ENCODE measurements around the gene MISP3.

The MISP3 gene

GRCh38 chr19:14088634-14089411, 16.2 kb downstream of the MISP3 start:
- peak overlapping the region; percentile 60 for H3K4me3 ChIP-seq (ENCODE audit: low read depth, low read length)
- peaks cover 23% of the 10 kb centered on the region for H3K27me3 ChIP-seq (ENCODE audit: control insufficient read depth, insufficient read depth, low read length)
- H3K36me3 ChIP-seq (ENCODE audit: control insufficient read depth, insufficient read depth, low read length): peaks cover 2% of the 10 kb centered on the region
- H3K4me1 ChIP-seq (ENCODE audit: control insufficient read depth, insufficient read depth, low read length): no peaks in the 10 kb centered on the region
- no peaks in the 10 kb centered on the region for H3K9me3 ChIP-seq (ENCODE audit: control insufficient read depth, insufficient read depth, low read length)
- no peak overlapping the region for H3K9ac ChIP-seq (ENCODE audit: low read depth, low read length)

GRCh38 chr19:14089412-14089661, 16.8 kb downstream of the MISP3 start:
- Histone ChIP-seq H3K9me3 (ENCODE audit: control insufficient read depth, insufficient read depth, low read length) (no peaks in the 10 kb centered on the region), H3K4me1 (ENCODE audit: control insufficient read depth, insufficient read depth, low read length) (no peaks in the 10 kb centered on the region), H3K36me3 (ENCODE audit: control insufficient read depth, insufficient read depth, low read length) (peaks cover 2% of the 10 kb centered on the region), H3K9ac (ENCODE audit: low read depth, low read length) (no peak overlapping the region), H3K27me3 (ENCODE audit: control insufficient read depth, insufficient read depth, low read length) (peaks cover 18% of the 10 kb centered on the region), H3K4me3 (ENCODE audit: low read depth, low read length) (peak overlapping the region; percentile 60)

DNA sequence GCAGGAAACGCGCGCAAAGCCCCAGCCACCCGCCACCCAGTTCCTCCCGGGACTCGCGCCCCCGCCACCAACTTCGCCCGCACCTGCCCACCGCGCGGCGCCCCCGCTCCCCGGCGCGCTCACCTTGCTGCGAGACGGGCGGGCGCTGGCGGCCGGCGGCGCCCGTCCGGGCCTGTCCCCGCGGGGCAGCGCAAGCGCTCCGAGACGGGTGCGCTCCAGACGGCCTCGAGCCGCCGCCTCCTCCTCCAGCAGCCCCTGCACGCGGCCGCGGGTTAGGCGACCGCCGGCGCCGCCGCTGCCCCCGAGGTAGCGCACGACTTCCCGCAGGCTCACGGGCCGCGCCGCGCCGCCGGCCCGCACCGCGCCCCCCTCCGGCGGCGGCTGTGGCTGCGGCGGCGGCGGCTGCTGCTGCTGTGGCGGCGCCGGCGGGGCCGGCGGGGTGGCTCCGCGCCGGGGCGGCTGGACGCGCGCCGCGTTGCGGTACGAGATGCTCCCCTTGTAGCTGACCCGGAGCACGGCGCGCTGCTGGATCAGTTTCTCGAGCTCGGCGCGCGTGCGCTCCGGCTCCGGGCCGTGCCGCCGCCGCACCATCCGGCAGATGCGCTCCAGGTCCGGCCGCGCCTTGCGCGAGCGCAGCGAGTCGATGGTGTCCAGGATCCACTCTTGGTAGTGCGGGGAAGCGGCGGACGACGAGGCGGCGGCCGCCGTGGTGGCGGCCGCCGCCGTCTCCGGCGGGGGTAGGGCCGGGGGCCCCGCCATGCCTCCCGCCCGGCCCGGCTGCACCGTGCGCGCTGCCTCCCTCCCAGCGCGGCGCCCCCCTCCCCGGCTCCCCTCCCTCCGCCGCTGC, 17.3 kb downstream of the MISP3 start:
- no peaks in the 10 kb centered on the region for H3K4me1 ChIP-seq (ENCODE audit: control insufficient read depth, insufficient read depth, low read length)
- H3K4me3 ChIP-seq (ENCODE audit: low read depth, low read length): peak overlapping the region; percentile 60
- H3K27me3 ChIP-seq (ENCODE audit: control insufficient read depth, insufficient read depth, low read length): peaks cover 16% of the 10 kb centered on the region
- no peaks in the 10 kb centered on the region for H3K9me3 ChIP-seq (ENCODE audit: control insufficient read depth, insufficient read depth, low read length)
- peaks cover 2% of the 10 kb centered on the region for H3K36me3 ChIP-seq (ENCODE audit: control insufficient read depth, insufficient read depth, low read length)
- H3K9ac ChIP-seq (ENCODE audit: low read depth, low read length): no peak overlapping the region

- Histone ChIP-seq H3K4me1 (ENCODE audit: control insufficient read depth, insufficient read depth, low read length) (no peaks in the 10 kb centered on the region), H3K27me3 (ENCODE audit: control insufficient read depth, insufficient read depth, low read length) (peaks cover 13% of the 10 kb centered on the region), H3K9ac (ENCODE audit: low read depth, low read length) (no peak within 1 kb of the TSS), H3K9me3 (ENCODE audit: control insufficient read depth, insufficient read depth, low read length) (no peaks in the 10 kb centered on the region), H3K36me3 (ENCODE audit: control insufficient read depth, insufficient read depth, low read length) (peaks cover 2% of the 10 kb centered on the region), H3K4me3 (ENCODE audit: low read depth, low read length) (peak within 1 kb of the TSS; percentile 69)
Observed at GRCh38 chr19:14090509-14091080, 18.0 kb downstream of the MISP3 start, which contains the start of gene SAMD1. TSS of gene SAMD1 (minus strand) at chr19:14090751.

- H3K4me1 ChIP-seq (ENCODE audit: control insufficient read depth, insufficient read depth, low read length): no peaks in the 10 kb centered on the region
- H3K36me3 ChIP-seq (ENCODE audit: control insufficient read depth, insufficient read depth, low read length): peaks cover 2% of the 10 kb centered on the region
- H3K4me3 ChIP-seq (ENCODE audit: low read depth, low read length): peak overlapping the region; percentile 69
- no peaks in the 10 kb centered on the region for H3K9me3 ChIP-seq (ENCODE audit: control insufficient read depth, insufficient read depth, low read length)
- no peak overlapping the region for H3K9ac ChIP-seq (ENCODE audit: low read depth, low read length)
- peaks cover 11% of the 10 kb centered on the region for H3K27me3 ChIP-seq (ENCODE audit: control insufficient read depth, insufficient read depth, low read length)
Observed at GRCh38 chr19:14091081-14091812, 18.7 kb downstream of the MISP3 start.

DNA sequence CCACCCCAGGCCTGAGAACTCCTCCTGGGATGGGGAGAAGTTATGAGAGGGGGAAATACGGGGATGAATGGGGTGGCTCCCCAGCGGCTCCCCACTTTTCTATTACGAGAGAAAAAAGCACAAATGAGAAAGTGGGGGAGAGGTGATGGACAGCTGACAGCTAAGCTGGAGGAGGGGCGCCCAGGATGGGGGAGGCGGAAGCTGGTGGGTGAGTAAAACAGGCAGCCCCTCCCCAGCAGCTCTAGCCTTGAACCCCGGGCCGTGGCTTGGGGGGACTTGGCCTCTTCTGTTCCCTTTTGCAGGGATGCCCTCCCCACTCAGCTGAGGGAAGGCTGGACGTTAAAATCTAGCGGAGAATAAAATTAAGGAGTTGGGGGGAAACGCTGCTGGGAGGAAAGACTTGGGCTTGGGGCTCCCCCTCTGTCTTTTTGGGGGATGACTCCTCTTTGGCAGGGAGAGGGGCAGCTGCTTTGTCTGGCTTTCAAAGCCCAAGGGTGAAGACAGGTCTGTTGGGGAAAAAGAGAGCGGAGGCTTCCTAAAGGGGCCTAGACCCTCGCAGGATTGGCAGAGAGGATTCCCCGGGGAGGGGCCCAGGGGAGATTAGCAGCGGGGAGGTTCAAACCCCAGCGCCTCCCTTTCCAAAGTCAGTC, 19.4 kb downstream of the MISP3 start:
- Histone ChIP-seq H3K4me1 (ENCODE audit: control insufficient read depth, insufficient read depth, low read length) (no peaks in the 10 kb centered on the region), H3K36me3 (ENCODE audit: control insufficient read depth, insufficient read depth, low read length) (peaks cover 2% of the 10 kb centered on the region), H3K9ac (ENCODE audit: low read depth, low read length) (peak overlapping the region; percentile 14), H3K9me3 (ENCODE audit: control insufficient read depth, insufficient read depth, low read length) (no peaks in the 10 kb centered on the region), H3K27me3 (ENCODE audit: control insufficient read depth, insufficient read depth, low read length) (peaks cover 8% of the 10 kb centered on the region), H3K4me3 (ENCODE audit: low read depth, low read length) (peak overlapping the region; percentile 69)

- no peaks in the 10 kb centered on the region for H3K9me3 ChIP-seq (ENCODE audit: control insufficient read depth, insufficient read depth, low read length)
- peaks cover 8% of the 10 kb centered on the region for H3K27me3 ChIP-seq (ENCODE audit: control insufficient read depth, insufficient read depth, low read length)
- no peak overlapping the region for H3K9ac ChIP-seq (ENCODE audit: low read depth, low read length)
- peaks cover 2% of the 10 kb centered on the region for H3K36me3 ChIP-seq (ENCODE audit: control insufficient read depth, insufficient read depth, low read length)
- no peak overlapping the region for H3K4me3 ChIP-seq (ENCODE audit: low read depth, low read length)
- no peaks in the 10 kb centered on the region for H3K4me1 ChIP-seq (ENCODE audit: control insufficient read depth, insufficient read depth, low read length)
Observed at GRCh38 chr19:14093117-14093823, 20.7 kb downstream of the MISP3 start.

GRCh38 chr19:14094854-14095253, 22.3 kb downstream of the MISP3 start:
- Histone ChIP-seq H3K9ac (ENCODE audit: low read depth, low read length) (no peak overlapping the region), H3K4me1 (ENCODE audit: control insufficient read depth, insufficient read depth, low read length) (no peaks in the 10 kb centered on the region), H3K4me3 (ENCODE audit: low read depth, low read length) (no peak overlapping the region), H3K27me3 (ENCODE audit: control insufficient read depth, insufficient read depth, low read length) (no peaks in the 10 kb centered on the region), H3K36me3 (ENCODE audit: control insufficient read depth, insufficient read depth, low read length) (no peaks in the 10 kb centered on the region), H3K9me3 (ENCODE audit: control insufficient read depth, insufficient read depth, low read length) (no peaks in the 10 kb centered on the region)

GRCh38 chr19:14096272-14096992, 23.8 kb downstream of the MISP3 start:
- H3K4me1 ChIP-seq (ENCODE audit: control insufficient read depth, insufficient read depth, low read length): no peaks in the 10 kb centered on the region
- H3K9ac ChIP-seq (ENCODE audit: low read depth, low read length): no peak overlapping the region

DNA sequence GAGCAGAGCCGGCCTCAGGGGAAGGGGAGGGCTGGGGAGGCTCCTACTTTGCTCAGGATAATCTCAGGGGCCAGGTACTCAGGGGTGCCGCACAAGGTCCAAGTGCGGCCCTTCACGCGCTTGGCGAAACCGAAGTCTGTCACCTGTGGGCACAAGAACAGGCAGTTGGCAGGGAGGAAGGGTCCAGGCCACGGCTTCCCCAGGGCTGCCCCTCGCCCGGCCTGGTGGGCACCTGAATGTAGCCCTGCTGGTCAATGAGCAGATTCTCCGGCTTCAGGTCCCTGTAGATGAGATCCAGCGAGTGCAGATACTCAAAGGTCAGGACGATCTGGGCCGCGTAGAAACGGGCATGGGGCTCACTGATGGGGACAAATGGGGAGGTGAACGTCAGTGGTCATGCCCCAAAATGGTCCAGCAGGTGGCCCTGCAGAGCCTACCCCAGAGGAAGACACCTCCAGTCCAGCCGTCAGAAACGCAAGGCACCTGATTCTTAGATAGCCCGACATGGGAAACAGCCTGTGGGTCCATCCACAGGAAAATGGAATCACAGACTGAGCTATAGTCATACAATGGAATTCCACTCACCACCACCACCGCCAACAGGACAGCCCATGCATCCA, 25.1 kb downstream of the MISP3 start:
- Histone ChIP-seq H3K36me3 (ENCODE audit: control insufficient read depth, insufficient read depth, low read length) (peaks cover 2% of the 10 kb centered on the region), H3K4me3 (ENCODE audit: low read depth, low read length) (no peak overlapping the region), H3K27me3 (ENCODE audit: control insufficient read depth, insufficient read depth, low read length) (no peaks in the 10 kb centered on the region), H3K9me3 (ENCODE audit: control insufficient read depth, insufficient read depth, low read length) (no peaks in the 10 kb centered on the region), H3K4me1 (ENCODE audit: control insufficient read depth, insufficient read depth, low read length) (no peaks in the 10 kb centered on the region), H3K9ac (ENCODE audit: low read depth, low read length) (no peak overlapping the region)

More at GRCh38 chr19:14096272-14096992, 23.8 kb downstream of the MISP3 start:
- no peaks in the 10 kb centered on the region for H3K9me3 ChIP-seq (ENCODE audit: control insufficient read depth, insufficient read depth, low read length)
- H3K4me3 ChIP-seq (ENCODE audit: low read depth, low read length): no peak overlapping the region
- no peaks in the 10 kb centered on the region for H3K36me3 ChIP-seq (ENCODE audit: control insufficient read depth, insufficient read depth, low read length)
- H3K27me3 ChIP-seq (ENCODE audit: control insufficient read depth, insufficient read depth, low read length): no peaks in the 10 kb centered on the region

Measured in iPS-15b (cell line).